K562 (cell line): ENCODE results near the gene TTLL8. TPM values are rescaled to one million over a fixed set of nuclear protein-coding genes. Genes with fewer than 3 reads are reported as not detected.

ENCODE experiments used
- ATF6 ChIP-seq: sonication (generic); formaldehyde crosslinking; IDR thresholded peaks from 2 replicates; pipeline ENCODE4 v1.4.0; 2020; ENCODE audit warnings: mild to moderate bottlenecking, missing genetic modification reagents
- BDP1 ChIP-seq: IDR thresholded peaks from 3 replicates; pipeline ENCODE4 v1.6.1; 2011; ENCODE audit not compliant: insufficient read length, insufficient read depth
- CXXC5 ChIP-seq: fragments of 250-450 bp; sonication (Bioruptor Pico); IDR thresholded peaks from 2 replicates; pipeline ENCODE4 v1.8.0; 2022; ENCODE audit warnings: inconsistent platforms, mild to moderate bottlenecking, moderate library complexity
- ESRRA ChIP-seq: fragments of 450-650 bp; IDR thresholded peaks from 2 replicates; pipeline ENCODE4 v1.6.1; 2014; ENCODE audit warnings: low read depth, mild to moderate bottlenecking, moderate library complexity, borderline replicate concordance
- FOXP1 ChIP-seq: sonication (generic); formaldehyde crosslinking; IDR thresholded peaks from 2 replicates; pipeline ENCODE4 v1.8.0; 2022; ENCODE audit warnings: mild to moderate bottlenecking, missing genetic modification reagents
- HNRNPLL ChIP-seq: fragments of 200-400 bp; formaldehyde crosslinking; IDR thresholded peaks from 2 replicates; pipeline ENCODE4 v1.6.1; 2017; ENCODE audit warnings: low read length, low read depth, mild to moderate bottlenecking; ENCODE audit not compliant: poor library complexity, severe bottlenecking
- MTA3 ChIP-seq: fragments of 450-650 bp; formaldehyde crosslinking; IDR thresholded peaks from 2 replicates; pipeline ENCODE4 v1.6.1; 2017; ENCODE audit warnings: mild to moderate bottlenecking, borderline replicate concordance
- NR2C1 ChIP-seq, 2 experiments: fragments of 450-650 bp; IDR thresholded peaks; 2 replicates each; pipeline ENCODE4 v1.6.1; 2017; ENCODE audit warnings: mild to moderate bottlenecking in 2 of 2, antibody characterized with exemption in 1 of 2, inconsistent platforms in 1 of 2, missing compliant biosample characterization in 1 of 2, missing genetic modification characterization in 1 of 2
- NRF1 ChIP-seq, 2 experiments: fragments of 450-650 bp; IDR thresholded peaks in 1 of 2; conservative IDR thresholded peaks in 1 of 2; 2 replicates each; pipeline ENCODE4 v1.6.1; 2014; ENCODE audit warnings: mild to moderate bottlenecking in 2 of 2
- PHF8 ChIP-seq: fragments of 200-600 bp; sonication (generic); IDR thresholded peaks from 2 replicates; pipeline ENCODE4 v1.6.1; 2012; ENCODE audit warnings: mixed run types, mild to moderate bottlenecking, inconsistent platforms, low read length, moderate library complexity, borderline replicate concordance
- PTTG1 ChIP-seq: fragments of 450-650 bp; IDR thresholded peaks from 2 replicates; pipeline ENCODE4 v1.6.1; 2016; ENCODE audit warnings: low read depth, mild to moderate bottlenecking, missing genetic modification characterization, missing compliant biosample characterization
- RAD21 ChIP-seq, 2 experiments: fragments of 250-450 bp in 1 of 2; fragments of 450-650 bp in 1 of 2; sonication (Bioruptor Pico) in 1 of 2; formaldehyde crosslinking in 1 of 2; IDR thresholded peaks in 1 of 2; conservative IDR thresholded peaks in 1 of 2; 2 replicates each; pipeline versions ENCODE4 v1.4.0 to v1.8.0; 2020 to 2022; ENCODE audit warnings: mild to moderate bottlenecking in 2 of 2, moderate library complexity in 1 of 2
- SP1 ChIP-seq: sonication (generic); formaldehyde crosslinking; IDR thresholded peaks from 2 replicates; pipeline ENCODE4 v1.8.1; 2022; ENCODE audit warnings: mild to moderate bottlenecking, missing genetic modification reagents
- TCF15 ChIP-seq: fragments of 250-450 bp; sonication (Bioruptor Pico); IDR thresholded peaks from 2 replicates; pipeline ENCODE4 v1.8.0; 2022; ENCODE audit warnings: moderate library complexity, mild to moderate bottlenecking, inconsistent platforms
- YY1 ChIP-seq, 3 experiments: IDR thresholded peaks; 2 replicates each; pipeline ENCODE4 v1.6.1; 2011; ENCODE audit warnings: low read length in 2 of 3, mild to moderate bottlenecking in 2 of 3, moderate library complexity in 2 of 3, borderline replicate concordance in 1 of 3, control low read depth in 1 of 3, low read depth in 1 of 3; ENCODE audit not compliant: insufficient read depth in 3 of 3, insufficient replicate concordance in 2 of 3, control insufficient read depth in 1 of 3, insufficient read length in 1 of 3; ENCODE audit errors: extremely low read depth in 1 of 3
- ZBTB7A ChIP-seq: IDR thresholded peaks from 2 replicates; pipeline ENCODE4 v1.6.1; 2011; ENCODE audit warnings: low read depth, mild to moderate bottlenecking, low read length, moderate library complexity, borderline replicate concordance; ENCODE audit not compliant: control insufficient read depth
- ZNF175 ChIP-seq: fragments of 200-800 bp; sonication (Bioruptor generic); IDR thresholded peaks from 2 replicates; pipeline ENCODE4 v1.6.1; 2016; ENCODE audit warnings: low read depth, mild to moderate bottlenecking, missing genetic modification characterization, missing compliant biosample characterization
- ZNF431 ChIP-seq: sonication (generic); formaldehyde crosslinking; IDR thresholded peaks from 2 replicates; pipeline ENCODE4 v1.8.0; 2022; ENCODE audit warnings: mild to moderate bottlenecking, missing genetic modification reagents
- ZNF639 ChIP-seq, 2 experiments: fragments of 200-800 bp in 1 of 2; sonication (Bioruptor generic) in 1 of 2; sonication (generic) in 1 of 2; formaldehyde crosslinking in 1 of 2; IDR thresholded peaks in 1 of 2; conservative IDR thresholded peaks in 1 of 2; 2 replicates each; pipeline versions ENCODE4 v1.5.0 to v1.6.1; 2016 to 2020; ENCODE audit warnings: missing compliant biosample characterization in 1 of 2, missing genetic modification characterization in 1 of 2, missing genetic modification reagents in 1 of 2
- polyA plus RNA-seq, 8 experiments: library from polyadenylated mRNA; depleted of rRNA in 4 of 8; stranded (reverse) in 5 of 8; unstranded in 3 of 8; fragments of >200 nt; fragmentation: Nextera tagmentation in 2 of 8; fragmentation: Illumina TruSeq in 1 of 8; extraction: Ambion mirVana in 2 of 8; extraction: Trizol in 1 of 8; gene quantifications; 2 replicates each; pipeline versions ENCODE4 v1.2.1 to v1.2.3, GENCODE V29; 2011 to 2014; ENCODE audit warnings: inconsistent platforms in 1 of 8, missing spikeins in 1 of 8
- total RNA-seq, 7 experiments: library from RNA; depleted of rRNA in 6 of 7; stranded (reverse); fragments of >200 nt in 6 of 7; fragmentation: Illumina TruSeq in 2 of 7; extraction: Trizol in 2 of 7; gene quantifications; 2 replicates each; pipeline versions ENCODE4 v1.2.1 to v1.2.3, GENCODE V29; 2011 to 2021; ENCODE audit warnings: low replicate concordance in 1 of 7

The TTLL8 gene
- total and polyA plus RNA-seq, 9 of the 15 experiments (the other 6 are each of a cell fraction or from before 2014, with no cell fraction given): not detected

- TF ChIP-seq TCF15 (CRISPR knock-in tag) (no peak), FOXP1 (CRISPR knock-in tag) (no peak), ZNF175 (CRISPR knock-in tag) (no peak), ZNF431 (no peak), PTTG1 (tag) (no peak), SP1 (peak; percentile 47; the same call in 1 of the 2 replicates), RAD21 (CRISPR knock-in tag; conservative IDR thresholded peaks at IDR 0.05 in 1 of 2, IDR thresholded peaks at IDR 0.05 in 1 of 2) (peak; percentile 90 to 97), BDP1 (no peak), ZBTB7A (peak; percentile 74), CXXC5 (CRISPR knock-in tag) (peak; percentile 49; the same call in 1 of the 2 replicates), ZNF639 (CRISPR knock-in tag; conservative IDR thresholded peaks at IDR 0.05 in 1 of 2, IDR thresholded peaks at IDR 0.05 in 1 of 2) (no peak), MTA3 (no peak), ATF6 (CRISPR knock-in tag) (no peak), NR2C1 (IDR thresholded peaks at IDR 0.05) (no peak), NR2C1 (tag; IDR thresholded peaks at IDR 0.05) (no peak), ESRRA (no peak), NRF1 (conservative IDR thresholded peaks at IDR 0.05 in 1 of 2, IDR thresholded peaks at IDR 0.05 in 1 of 2) (peak; percentile 79 to 85), PHF8 (no peak), HNRNPLL (peak; percentile 75), YY1 (IDR thresholded peaks at IDR 0.05; ENCODE audit: borderline replicate concordance in 1 of 3, control insufficient read depth in 1 of 3, extremely low read depth in 1 of 3, insufficient read depth in 3 of 3, insufficient read length in 1 of 3, insufficient replicate concordance in 2 of 3, low read depth in 1 of 3, low read length in 2 of 3) (peak in 1 of 3 experiments; percentile 36)
Observed at GRCh38 chr22:50030297-50031188, 27.6 kb downstream of the TTLL8 start (continued).
